BLaER1 treated with 17β-estradiol and CSF1 and Interleukin-3, amounts not matched to agents 10 nM and 100 nM (cell line): ENCODE measurements around the gene FAM32A.

Experiments used
- H3K27ac ChIP-seq, 11 experiments: shearing (Covaris generic); formaldehyde crosslinking; 2 replicates each; pipeline ENCODE4 v1.8.1; 2022
- H3K27me3 ChIP-seq, 11 experiments: shearing (Covaris generic); formaldehyde crosslinking; 2 replicates each; pipeline ENCODE4 v1.8.1; 2022
- H3K36me3 ChIP-seq, 11 experiments: shearing (Covaris generic); formaldehyde crosslinking; 2 replicates each; pipeline ENCODE4 v1.8.1; 2022
- H3K4me1 ChIP-seq, 10 experiments: shearing (Covaris generic); formaldehyde crosslinking; 2 replicates each; pipeline ENCODE4 v1.8.1; 2022
- H3K4me2 ChIP-seq, 11 experiments: shearing (Covaris generic); formaldehyde crosslinking; 2 replicates each; pipeline ENCODE4 v1.8.1; 2022
- H3K4me3 ChIP-seq, 10 experiments: shearing (Covaris generic); formaldehyde crosslinking; 2 replicates each; pipeline ENCODE4 v1.8.1; 2022
- H3K9ac ChIP-seq, 11 experiments: shearing (Covaris generic); formaldehyde crosslinking; 2 replicates each; pipeline ENCODE4 v1.8.1; 2022
- H3K9me3 ChIP-seq, 11 experiments: shearing (Covaris generic); formaldehyde crosslinking; replicated peaks in 1 of 11; 2 replicates each; pipeline ENCODE4 v1.8.1; 2022
- H4K20me1 ChIP-seq, 11 experiments: shearing (Covaris generic); formaldehyde crosslinking; 2 replicates each; pipeline ENCODE4 v1.8.1; 2022
- Cebpa-rat ChIP-seq, 11 experiments: shearing (Covaris generic); IDR thresholded peaks; 2 replicates each; pipeline ENCODE4 v1.8.1; 2022

Gene FAM32A

DNA sequence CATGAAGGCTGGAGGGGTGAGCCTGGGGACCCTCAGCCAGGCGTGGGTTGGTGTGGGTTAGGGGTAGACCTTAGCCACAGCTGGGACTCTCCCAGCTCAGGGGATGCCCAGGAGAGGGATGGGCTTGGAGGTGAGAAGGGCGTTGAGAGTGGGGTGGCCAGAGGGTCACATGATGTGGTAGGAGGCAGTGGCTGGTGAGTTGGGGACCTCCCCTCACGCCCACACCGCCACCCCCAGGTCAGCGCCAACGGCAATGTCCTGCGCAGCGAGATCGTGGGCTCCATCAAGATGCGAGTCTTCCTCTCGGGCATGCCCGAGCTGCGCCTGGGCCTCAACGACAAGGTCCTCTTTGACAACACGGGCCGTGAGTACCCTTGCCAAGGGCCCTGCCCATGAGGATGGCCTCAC lies 41.0 kb downstream of the FAM32A start:
- Histone ChIP-seq H3K36me3 (peaks cover 94 to 99% (median 97%) of the 10 kb centered on the region in 11 experiments), H3K4me3 (no peak overlapping the region), H3K9ac (no peak overlapping the region), H4K20me1 (peaks cover 8 to 70% (median 40%) of the 10 kb centered on the region in 11 experiments; a peak in 21 of 22 replicates), H3K27me3 (no peaks in the 10 kb centered on the region), H3K9me3 (peaks cover 14 to 19% (median 16%) of the 10 kb centered on the region in 11 experiments), H3K4me1 (peaks cover 17 to 27% (median 25%) of the 10 kb centered on the region in 10 experiments), H3K27ac (peak overlapping the region in 1 of 11 experiments; percentile 31; a peak in 1 of 22 replicates), H3K4me2 (no peak overlapping the region)
- TF ChIP-seq Cebpa-rat (IDR thresholded peaks at IDR 0.05): no peak

DNA sequence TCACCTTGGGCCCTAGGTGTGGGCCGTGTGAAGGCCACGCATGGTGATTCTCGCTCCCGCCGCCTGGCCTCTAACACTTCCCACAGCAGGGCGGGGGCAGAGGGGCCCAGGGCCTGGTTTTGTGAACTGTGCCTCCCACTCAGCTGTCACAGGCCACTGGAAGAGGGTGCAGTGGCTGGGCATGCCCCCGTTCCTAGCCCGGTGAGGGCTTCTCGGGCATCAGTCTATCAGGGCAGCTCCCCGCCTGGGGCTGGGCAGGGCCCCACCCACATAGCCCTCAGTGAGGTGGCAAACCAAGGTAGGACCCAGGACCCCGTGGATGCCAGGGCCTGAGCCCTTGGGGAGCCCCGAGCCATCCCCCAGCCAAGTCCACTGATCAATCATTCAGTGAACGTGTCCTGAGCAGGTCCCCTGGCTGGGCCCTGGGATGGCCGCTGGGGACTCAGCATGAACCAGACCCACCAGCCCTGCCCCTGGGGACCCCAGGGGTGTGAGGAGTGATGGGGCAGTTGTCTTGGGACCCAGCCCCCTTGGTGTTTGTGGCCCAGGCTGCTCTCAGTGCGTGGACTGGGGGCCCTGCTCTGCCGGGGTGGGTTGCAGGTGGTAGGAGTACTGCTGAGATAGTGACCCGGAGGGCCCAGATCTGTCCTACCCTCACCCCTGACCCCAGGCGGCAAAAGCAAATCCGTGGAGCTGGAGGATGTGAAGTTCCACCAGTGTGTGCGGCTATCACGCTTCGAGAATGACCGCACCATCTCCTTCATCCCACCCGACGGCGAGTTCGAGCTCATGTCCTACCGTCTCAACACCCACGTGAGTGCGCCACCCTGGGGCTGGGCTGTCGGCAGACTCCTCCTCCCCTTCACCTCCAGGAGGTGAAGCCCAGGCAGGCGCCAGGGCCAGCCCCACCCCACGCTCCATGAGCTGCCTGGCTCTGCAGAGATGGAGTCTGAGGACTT lies 41.9 kb downstream of the FAM32A start:
- H3K4me2 ChIP-seq: no peak overlapping the region
- no peaks in the 10 kb centered on the region for H3K27me3 ChIP-seq
- no peak overlapping the region for H3K4me3 ChIP-seq
- H3K9me3 ChIP-seq: peaks cover 4 to 9% (median 7%) of the 10 kb centered on the region in 11 experiments; a peak in 21 of 22 replicates
- peak overlapping the region in 1 of 11 experiments; percentile 31; a peak in 1 of 22 replicates for H3K27ac ChIP-seq
- peaks cover 94 to 99% (median 95%) of the 10 kb centered on the region in 11 experiments for H3K36me3 ChIP-seq
- peaks cover 17 to 27% (median 25%) of the 10 kb centered on the region in 10 experiments for H3K4me1 ChIP-seq
- peaks cover 8 to 78% (median 40%) of the 10 kb centered on the region in 11 experiments; a peak in 21 of 22 replicates for H4K20me1 ChIP-seq
- peak overlapping the region in 1 of 11 experiments; percentile 37; a peak in 2 of 22 replicates for H3K9ac ChIP-seq
- no peak for TF ChIP-seq Cebpa-rat (IDR thresholded peaks at IDR 0.05)

DNA sequence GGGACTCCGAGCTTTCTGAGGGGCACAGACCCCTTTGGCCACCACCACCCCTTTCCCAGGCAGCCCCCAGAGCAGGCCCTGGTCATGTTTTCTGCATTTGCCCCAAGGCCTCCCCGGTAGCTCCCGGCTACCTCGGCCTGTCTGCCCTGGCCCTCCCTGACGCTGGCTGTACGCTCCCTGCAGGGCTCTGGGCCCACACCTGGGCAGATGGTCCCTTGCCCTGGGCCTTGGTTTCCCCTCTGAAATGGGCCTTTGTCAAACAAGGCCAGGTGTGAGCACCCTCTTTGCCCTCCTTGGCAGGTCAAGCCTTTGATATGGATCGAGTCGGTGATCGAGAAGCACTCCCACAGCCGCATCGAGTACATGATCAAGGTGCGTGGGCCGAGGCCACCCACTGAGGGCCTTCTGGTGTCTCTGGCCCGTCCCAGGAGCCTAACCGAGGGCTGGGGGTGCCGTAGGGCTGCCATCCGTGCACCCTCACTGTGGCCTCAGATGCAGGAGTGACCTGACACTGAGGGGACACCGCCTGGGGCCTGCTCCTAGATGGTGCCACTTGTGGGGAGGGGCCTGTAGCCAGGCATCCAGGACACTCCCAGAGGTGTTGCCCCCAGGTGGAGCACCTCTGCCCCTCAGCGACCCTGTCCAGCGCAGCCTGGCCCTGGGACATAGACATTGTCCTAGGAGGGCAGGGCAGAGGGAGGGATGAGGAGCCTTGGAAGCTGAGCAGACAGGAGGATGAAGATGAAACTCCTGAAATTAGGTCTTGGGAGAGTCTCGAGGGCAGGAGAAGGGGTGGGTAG lies 42.8 kb downstream of the FAM32A start:
- Histone ChIP-seq H3K9ac (no peak overlapping the region), H3K4me3 (no peak overlapping the region), H4K20me1 (peaks cover 8 to 85% (median 40%) of the 10 kb centered on the region in 11 experiments; a peak in 21 of 22 replicates), H3K4me2 (no peak overlapping the region), H3K36me3 (peaks cover 88 to 99% (median 95%) of the 10 kb centered on the region in 11 experiments), H3K4me1 (peaks cover 20 to 35% (median 23%) of the 10 kb centered on the region in 10 experiments), H3K27me3 (no peaks in the 10 kb centered on the region), H3K27ac (no peak overlapping the region; a peak in 1 of 22 replicates), H3K9me3 (peaks cover 0 to 1% (median 0%) of the 10 kb centered on the region in 11 experiments; a peak in 2 of 22 replicates)
- TF ChIP-seq Cebpa-rat (IDR thresholded peaks at IDR 0.05): no peak

DNA sequence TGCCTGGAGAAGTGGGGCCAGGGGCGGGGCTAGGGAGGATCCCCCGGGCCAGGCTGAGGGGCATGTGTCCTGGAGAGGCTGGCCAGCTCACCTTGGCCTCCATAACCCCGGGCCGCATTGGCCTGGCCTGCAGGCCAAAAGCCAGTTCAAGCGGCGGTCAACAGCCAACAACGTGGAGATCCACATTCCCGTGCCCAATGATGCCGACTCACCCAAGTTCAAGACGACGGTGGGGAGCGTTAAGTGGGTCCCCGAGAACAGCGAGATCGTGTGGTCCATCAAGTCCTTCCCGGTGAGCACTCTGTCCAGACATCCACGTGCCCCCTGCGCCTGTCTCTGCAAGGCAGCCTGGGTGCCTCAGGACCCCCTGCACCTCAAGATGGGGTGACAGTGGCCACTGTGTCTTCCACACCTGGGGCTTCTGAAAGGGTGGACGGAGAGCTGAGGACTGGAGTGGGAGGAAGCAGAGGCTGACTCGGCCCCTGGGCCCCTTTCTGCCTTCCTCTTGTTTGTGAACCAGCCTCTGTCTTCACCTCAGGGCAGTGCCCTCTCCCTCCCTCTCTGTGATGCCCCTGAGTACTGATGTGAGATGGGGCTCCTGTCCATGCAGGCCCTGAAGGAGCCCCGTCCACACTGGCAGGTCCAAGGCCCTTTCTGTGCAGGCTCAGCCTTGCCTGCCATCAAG lies 43.6 kb downstream of the FAM32A start:
- TF ChIP-seq Cebpa-rat (IDR thresholded peaks at IDR 0.05): no peak
- H3K4me3 ChIP-seq: no peak overlapping the region
- H3K4me1 ChIP-seq: peaks cover 20 to 36% (median 23%) of the 10 kb centered on the region in 10 experiments
- H3K36me3 ChIP-seq: peaks cover 80 to 99% (median 95%) of the 10 kb centered on the region in 11 experiments
- H3K9me3 ChIP-seq: no peaks in the 10 kb centered on the region
- H3K9ac ChIP-seq: peak overlapping the region in 2 of 11 experiments; percentile 5 to 22; a peak in 2 of 22 replicates
- H3K27me3 ChIP-seq: no peaks in the 10 kb centered on the region
- H3K4me2 ChIP-seq: peak overlapping the region in 2 of 11 experiments; percentile 47 to 55; a peak in 4 of 22 replicates
- no peak overlapping the region; a peak in 2 of 22 replicates for H3K27ac ChIP-seq
- H4K20me1 ChIP-seq: peaks cover 8 to 85% (median 35%) of the 10 kb centered on the region in 11 experiments; a peak in 21 of 22 replicates

DNA sequence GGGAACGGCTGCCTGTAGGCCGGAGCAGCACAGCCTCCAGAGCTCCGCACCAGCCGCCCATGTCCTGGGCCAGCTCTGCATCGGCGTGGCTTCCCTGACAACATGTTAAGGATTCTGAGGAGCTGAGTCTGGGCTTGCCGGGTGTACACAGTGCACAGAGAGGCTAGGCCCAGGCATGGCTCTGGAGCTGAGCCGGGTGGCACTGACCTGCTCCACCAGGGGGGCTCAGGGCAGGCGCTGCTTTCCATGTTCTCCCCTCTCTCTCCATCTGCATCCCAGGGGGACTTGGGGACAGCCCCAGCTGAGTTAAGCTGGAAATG lies 44.1 kb downstream of the FAM32A start:
- H3K4me1 ChIP-seq: peaks cover 20 to 38% (median 23%) of the 10 kb centered on the region in 10 experiments
- peak overlapping the region in 2 of 11 experiments; percentile 47 to 55; a peak in 4 of 22 replicates for H3K4me2 ChIP-seq
- no peak overlapping the region; a peak in 1 of 22 replicates for H3K27ac ChIP-seq
- no peak for TF ChIP-seq Cebpa-rat (IDR thresholded peaks at IDR 0.05)
- peaks cover 8 to 85% (median 30%) of the 10 kb centered on the region in 11 experiments; a peak in 21 of 22 replicates for H4K20me1 ChIP-seq
- peaks cover 79 to 99% (median 96%) of the 10 kb centered on the region in 11 experiments for H3K36me3 ChIP-seq
- H3K4me3 ChIP-seq: no peak overlapping the region
- H3K9me3 ChIP-seq: no peaks in the 10 kb centered on the region
- no peaks in the 10 kb centered on the region for H3K27me3 ChIP-seq
- peak overlapping the region in 2 of 11 experiments; percentile 5 to 22; a peak in 2 of 22 replicates for H3K9ac ChIP-seq

DNA sequence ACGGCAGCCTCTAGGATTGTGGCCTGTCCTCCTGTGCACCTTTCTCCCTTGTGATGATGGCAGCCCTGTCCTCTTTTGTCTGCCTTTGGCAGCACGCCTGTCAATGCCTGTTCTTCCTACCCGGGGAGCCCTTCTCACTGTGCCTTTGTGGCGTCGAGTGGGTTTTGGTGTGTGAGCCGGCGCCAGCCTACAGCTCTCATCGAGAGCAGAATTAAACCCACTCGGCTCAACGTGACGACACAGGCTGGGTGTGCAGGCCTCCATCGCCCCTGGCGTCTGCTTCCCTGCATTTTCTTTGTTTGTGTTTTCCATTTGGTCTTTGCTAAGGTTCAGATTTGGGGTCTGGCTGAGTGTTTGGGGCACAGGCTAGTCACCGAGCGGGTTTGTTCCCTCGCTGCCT lies 46.9 kb downstream of the FAM32A start:
- H3K36me3 ChIP-seq: peaks cover 76 to 99% (median 95%) of the 10 kb centered on the region in 11 experiments

DNA sequence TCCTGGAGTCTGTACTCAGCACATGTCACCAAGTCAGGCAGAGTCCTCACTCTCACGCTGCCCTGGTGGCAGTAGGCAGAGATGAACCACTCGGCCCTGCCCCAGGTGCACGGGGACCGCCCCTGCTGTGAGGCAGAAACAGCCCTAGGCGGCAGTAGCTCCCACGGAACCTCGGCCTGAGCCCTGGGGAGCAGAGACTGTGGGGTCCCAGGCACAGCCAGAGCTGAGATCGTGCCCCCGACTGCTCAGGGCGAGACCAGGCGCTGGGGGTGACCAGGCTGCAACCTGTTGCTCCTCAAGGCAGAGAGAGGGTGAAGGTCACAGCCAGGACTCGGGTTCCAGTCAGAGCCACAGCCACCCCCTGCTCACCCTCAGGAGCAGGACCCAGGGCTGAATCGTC lies 47.4 kb downstream of the FAM32A start:
- Histone ChIP-seq H3K9me3 (no peaks in the 10 kb centered on the region; a peak in 1 of 22 replicates), H4K20me1 (peaks cover 0 to 59% (median 9%) of the 10 kb centered on the region in 11 experiments; a peak in 13 of 22 replicates), H3K27ac (peak overlapping the region in 5 of 11 experiments; percentile 21 to 68 (median 54); a peak in 4 of 22 replicates), H3K4me2 (peak overlapping the region in 1 of 11 experiments; percentile 63; a peak in 1 of 22 replicates), H3K4me1 (peaks cover 22 to 65% (median 29%) of the 10 kb centered on the region in 10 experiments), H3K27me3 (no peaks in the 10 kb centered on the region), H3K4me3 (no peak overlapping the region), H3K36me3 (peaks cover 72 to 97% (median 92%) of the 10 kb centered on the region in 11 experiments), H3K9ac (peak overlapping the region in 6 of 11 experiments; percentile 26 to 52 (median 38); a peak in 7 of 22 replicates)
- TF ChIP-seq Cebpa-rat (IDR thresholded peaks at IDR 0.05): no peak

More for the DNA sequence above, 46.9 kb downstream of the FAM32A start:
- Histone ChIP-seq H4K20me1 (peaks cover 0 to 63% (median 10%) of the 10 kb centered on the region in 11 experiments; a peak in 14 of 22 replicates), H3K9me3 (no peaks in the 10 kb centered on the region; a peak in 1 of 22 replicates), H3K4me3 (no peak overlapping the region), H3K4me1 (peaks cover 17 to 60% (median 25%) of the 10 kb centered on the region in 10 experiments), H3K27me3 (no peaks in the 10 kb centered on the region), H3K27ac (peak overlapping the region in 3 of 11 experiments; percentile 21 to 32 (median 25); a peak in 2 of 22 replicates), H3K9ac (peak overlapping the region in 4 of 11 experiments; percentile 26 to 51 (median 33); a peak in 4 of 22 replicates), H3K4me2 (no peak overlapping the region)
- TF ChIP-seq Cebpa-rat (IDR thresholded peaks at IDR 0.05): no peak
